ENCODE measurements around the gene KLKB1.

GRCh38 chr4:186255122-186255521, 27.8 kb downstream of the KLKB1 start:
- TF ChIP-seq CTCF (IDR thresholded peaks at IDR 0.05): no peak
- TF ChIP-seq POLR2AphosphoS5 (IDR thresholded peaks at IDR 0.05): no peak
- no peak for TF ChIP-seq POLR2A (IDR thresholded peaks at IDR 0.05)
